NCI-H226 (cell line): ENCODE measurements around the gene UBE2Q2.
"Not testable (repeated sequence)": the region's sequence is repeated elsewhere in the genome, so short reads cannot be mapped to it uniquely, and the experiment has no call there.

Experiments
- DNase-seq: peaks from one replicate; pipeline ENCODE4 v3.0.0-alpha.2; 2015

The UBE2Q2 gene

GRCh38 chr15:75842722-75843677, at the start of gene UBE2Q2:
Gene UBE2Q2, plus strand, starts transcription at chr15:75843447. Its CDS starts 220 bp downstream, at chr15:75843667.
- peak; percentile 70 for DNase-seq

DNA sequence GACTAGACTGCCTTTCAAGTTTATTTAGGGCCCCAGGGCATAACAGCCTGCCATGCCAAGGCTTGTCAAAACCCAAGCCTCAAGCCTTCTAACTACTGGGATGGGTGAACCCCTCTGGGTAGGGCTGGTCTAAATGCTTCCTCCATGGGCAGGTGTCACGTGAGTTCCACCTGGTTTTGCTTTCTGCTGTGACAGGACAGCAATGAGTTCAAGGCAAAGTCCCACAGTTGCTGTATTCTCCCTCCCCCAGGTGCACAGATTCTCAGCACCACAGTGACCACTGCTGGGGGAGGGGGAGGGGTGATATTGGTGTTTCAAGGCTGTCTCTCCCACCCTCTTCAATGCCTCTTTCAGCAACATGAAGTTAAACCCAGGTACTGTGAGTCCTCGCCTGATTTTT, 46.9 kb upstream of the UBE2Q2 start:
- no peak for DNase-seq

GRCh38 chr15:75797146-75797545, 46.1 kb upstream of the UBE2Q2 start:
- not testable (repeated sequence) for DNase-seq

DNA sequence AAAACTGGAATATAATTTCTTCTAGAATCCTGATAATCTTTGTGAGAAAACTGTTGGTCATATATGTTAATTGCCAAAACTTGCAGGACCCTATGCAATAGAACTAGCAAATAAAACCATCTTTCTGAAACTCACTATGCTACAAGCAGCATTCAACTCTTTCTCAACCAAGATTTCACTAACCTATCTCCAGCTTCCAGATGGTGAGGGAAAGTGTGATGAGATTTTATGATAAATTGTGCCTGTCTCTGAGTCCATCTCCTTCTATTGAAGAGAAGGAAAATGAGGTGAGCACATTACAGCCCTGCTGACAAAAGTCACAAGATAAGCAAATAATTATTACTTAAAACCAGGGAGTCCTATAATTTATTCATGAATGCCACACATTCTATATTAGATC, 44.1 kb upstream of the UBE2Q2 start:
- DNase-seq, result no peak

- not testable (repeated sequence) for DNase-seq
Measured at GRCh38 chr15:75800409-75800808, 42.8 kb upstream of the UBE2Q2 start.

GRCh38 chr15:75801859-75802593, 41.2 kb upstream of the UBE2Q2 start:
- DNase-seq, result peak; percentile 72

GRCh38 chr15:75807486-75807885, 35.8 kb upstream of the UBE2Q2 start:
- not testable (repeated sequence) for DNase-seq

DNA sequence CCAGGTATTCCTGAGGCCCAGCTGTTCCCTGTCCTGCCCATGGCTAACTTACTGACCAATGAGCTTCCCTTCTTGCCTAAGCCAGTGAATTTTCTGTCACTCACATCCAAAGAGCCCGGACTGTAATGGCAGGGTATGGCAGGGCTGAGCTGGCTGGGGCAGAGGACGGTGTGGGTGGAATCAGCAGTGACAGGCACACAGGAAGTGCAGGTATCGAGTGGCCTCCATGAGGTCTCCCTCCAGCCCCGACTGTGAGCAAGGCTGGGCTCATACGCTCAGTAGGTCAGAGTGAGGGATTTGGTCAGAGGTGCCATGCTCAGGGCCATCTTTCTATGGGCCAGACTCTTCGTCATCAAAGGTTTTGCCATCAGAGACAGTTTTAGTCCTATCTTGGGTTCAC, 35.2 kb upstream of the UBE2Q2 start:
- not testable (repeated sequence) for DNase-seq

- no peak for DNase-seq
Measured at GRCh38 chr15:75808563-75808962, 34.7 kb upstream of the UBE2Q2 start.

DNA sequence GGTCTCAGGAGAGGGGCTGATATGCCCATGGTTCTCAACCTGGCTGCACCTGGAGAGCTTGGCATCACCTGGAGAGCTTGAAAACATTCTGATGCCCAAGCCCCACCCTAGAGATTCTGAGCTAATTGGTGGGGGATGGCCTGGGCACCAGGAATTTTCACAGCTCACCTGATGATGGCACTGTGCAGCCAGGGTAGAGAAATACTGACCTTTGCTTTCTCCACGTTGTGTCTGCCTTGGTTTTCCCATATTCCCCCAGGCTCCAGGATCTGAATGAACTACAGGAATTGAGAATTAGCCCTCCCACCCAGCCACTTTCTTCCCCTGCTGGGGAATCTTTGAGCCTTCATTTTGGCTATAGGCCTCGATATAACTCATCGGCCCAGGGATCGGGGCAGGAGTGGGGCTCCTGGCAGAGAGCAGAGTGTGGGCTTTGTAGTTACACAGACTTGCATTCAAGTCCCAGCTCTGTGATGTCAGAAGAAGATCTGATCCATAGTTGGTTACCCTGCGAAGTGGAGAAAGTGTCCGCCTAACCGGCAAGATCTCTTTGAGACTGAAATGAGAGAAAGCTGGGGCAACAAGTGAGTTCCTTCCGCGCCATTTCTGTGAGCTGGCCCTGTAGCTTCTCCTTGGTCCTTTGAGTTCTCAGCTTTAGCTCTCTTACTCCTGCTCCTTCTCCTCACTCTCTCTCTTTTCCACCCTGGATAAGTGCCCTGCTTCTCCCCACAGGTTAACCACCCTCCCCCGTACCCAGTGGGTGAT, 33.1 kb upstream of the UBE2Q2 start:
- DNase-seq, result peak; percentile 34

GRCh38 chr15:75810874-75811498, 32.3 kb upstream of the UBE2Q2 start:
- DNase-seq, result no peak

GRCh38 chr15:75811626-75812025, 31.6 kb upstream of the UBE2Q2 start:
- no peak for DNase-seq

GRCh38 chr15:75814794-75815193, 28.5 kb upstream of the UBE2Q2 start:
- DNase-seq, result no peak

DNA sequence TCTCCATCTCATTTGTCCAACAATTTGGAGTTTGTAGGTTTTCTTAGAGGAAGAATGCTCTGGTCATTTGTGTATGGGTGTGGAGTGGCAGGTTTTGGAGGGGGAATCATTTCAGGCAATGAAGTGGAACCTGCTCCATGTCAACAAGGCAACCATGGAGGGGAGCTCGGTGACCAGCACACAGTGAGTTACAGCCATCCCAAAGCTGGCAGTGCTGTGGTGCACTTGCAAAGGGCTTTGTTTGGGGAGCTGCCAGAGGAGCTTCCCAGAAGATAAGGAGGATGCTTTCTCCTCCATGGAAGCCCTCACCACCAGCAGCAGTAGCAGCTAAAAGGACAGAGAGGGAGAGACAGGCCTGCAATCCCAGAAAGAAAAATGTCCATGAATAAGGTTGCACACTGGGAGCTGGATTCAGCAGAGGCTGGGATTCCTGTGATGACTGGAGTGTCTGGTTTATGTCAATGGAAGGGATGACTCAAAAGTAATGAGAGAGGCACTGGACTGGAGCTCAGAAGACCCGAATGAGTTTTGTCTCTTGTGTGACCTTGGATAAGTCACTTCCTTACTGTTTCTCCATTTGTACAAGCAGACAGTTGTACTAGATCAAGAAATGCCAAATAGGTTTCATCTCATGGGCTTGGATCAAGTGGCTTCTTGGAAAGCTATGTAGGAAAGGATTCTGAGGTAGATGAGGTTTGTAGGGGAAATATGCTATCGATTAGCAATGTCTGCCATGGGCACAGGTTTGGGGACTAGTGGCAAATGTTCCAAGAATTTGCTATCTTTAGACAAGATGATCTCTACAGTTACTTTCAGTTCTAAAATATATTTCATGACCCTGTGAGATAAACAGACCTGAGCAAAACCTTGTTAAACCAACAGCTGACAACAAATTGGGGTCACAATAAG, 27.2 kb upstream of the UBE2Q2 start:
- no peak for DNase-seq

DNA sequence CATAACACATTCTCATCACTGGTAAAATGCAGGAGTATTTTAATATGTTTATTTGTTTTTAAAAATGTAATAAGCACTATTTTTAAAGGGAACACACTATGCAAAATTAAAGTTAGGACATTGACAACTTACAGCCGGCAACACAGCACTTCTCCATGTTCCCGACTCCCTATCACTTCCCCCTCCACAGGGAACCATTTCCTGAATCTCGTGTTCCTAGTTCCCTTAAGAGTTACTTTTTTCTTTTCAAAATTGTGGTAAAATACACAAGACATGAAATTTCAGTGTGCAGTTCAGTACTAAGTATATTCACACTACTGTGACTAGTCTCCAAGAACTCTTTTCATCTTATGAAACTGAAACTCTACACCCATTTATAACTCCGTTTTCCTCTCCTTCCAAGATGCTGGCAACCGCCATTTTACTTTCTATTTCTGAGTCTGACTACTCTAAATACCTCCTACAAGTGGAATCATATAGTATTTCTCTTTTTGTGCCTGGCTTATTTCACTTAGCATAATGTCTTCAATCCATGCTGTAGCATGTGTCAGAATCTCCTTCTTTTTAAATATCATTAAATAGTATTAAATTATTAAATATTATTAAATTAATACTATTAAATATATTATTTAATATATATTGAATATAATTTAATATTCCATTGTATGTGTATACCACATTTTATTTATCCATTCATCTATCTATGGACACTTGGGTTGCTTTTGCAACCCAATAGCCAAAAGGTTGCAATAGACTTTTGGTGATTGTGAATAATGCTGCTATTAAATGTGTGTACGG, 25.9 kb upstream of the UBE2Q2 start:
- DNase-seq, result no peak

DNA sequence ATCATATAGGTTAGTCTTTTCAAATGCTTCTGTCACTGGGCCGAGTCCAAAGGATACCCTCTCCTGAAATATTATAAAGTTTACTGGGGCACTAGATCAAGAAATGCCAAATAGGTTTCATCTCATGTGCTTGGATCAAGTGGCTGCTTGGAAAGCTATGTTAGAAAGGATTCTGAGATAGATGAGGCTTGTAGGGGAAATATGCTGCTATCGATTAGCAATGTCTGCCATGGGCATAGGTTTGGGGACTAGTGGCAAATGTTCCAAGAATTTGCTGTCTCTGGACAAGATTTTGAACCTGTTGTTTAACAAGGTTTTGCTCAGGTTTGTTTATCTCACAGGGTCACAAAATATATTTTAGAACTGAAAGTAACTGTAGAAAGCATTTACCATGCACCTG, 23.0 kb upstream of the UBE2Q2 start:
- DNase-seq, result no peak

GRCh38 chr15:75821786-75822345, 21.4 kb upstream of the UBE2Q2 start:
- no peak for DNase-seq

- no peak for DNase-seq
Measured at GRCh38 chr15:75822685-75823278, 20.5 kb upstream of the UBE2Q2 start.

GRCh38 chr15:75823860-75824613, 19.2 kb upstream of the UBE2Q2 start:
- DNase-seq, result no peak
